Fibroblast of peridontal ligament (primary cell): ENCODE results near the gene PRSS58.

Experiments used
- DNase-seq: peaks from one replicate; pipeline ENCODE4 v3.0.0-alpha.2; 2010; ENCODE audit errors: extremely low read depth

PRSS58 gene

GRCh38 chr7:142257958-142258357 lies at the start of gene PRSS58:
Gene PRSS58 (minus strand): TSS chr7:142258058. CDS start chr7:142257707, 351 bp downstream.
- no peak for DNase-seq

GRCh38 chr7:142307246-142307900 lies 49.5 kb upstream of the PRSS58 start:
- DNase-seq, result no peak

- DNase-seq, result no peak
These were observed 45.8 kb upstream of the PRSS58 start for GRCh38 chr7:142303650-142304049.

GRCh38 chr7:142301923-142302550 lies 44.2 kb upstream of the PRSS58 start:
- peak; percentile 1 for DNase-seq

- no peak for DNase-seq
These were observed 43.4 kb upstream of the PRSS58 start for GRCh38 chr7:142301299-142301698.

GRCh38 chr7:142300689-142301088 lies 42.8 kb upstream of the PRSS58 start:
- DNase-seq, result no peak

GRCh38 chr7:142299237-142299781 lies 41.5 kb upstream of the PRSS58 start:
- DNase-seq, result no peak

GRCh38 chr7:142298627-142299026 lies 40.8 kb upstream of the PRSS58 start:
- no peak for DNase-seq

- DNase-seq, result no peak
These were observed 40.2 kb upstream of the PRSS58 start for GRCh38 chr7:142298009-142298408.

GRCh38 chr7:142280263-142280662 lies 22.4 kb upstream of the PRSS58 start:
- no peak for DNase-seq

GRCh38 chr7:142279601-142280000 lies 21.7 kb upstream of the PRSS58 start:
- DNase-seq, result no peak

- DNase-seq, result no peak
These were observed 17.2 kb upstream of the PRSS58 start for GRCh38 chr7:142275028-142275427.

GRCh38 chr7:142272841-142273240 lies 15.0 kb upstream of the PRSS58 start:
- DNase-seq, result no peak

GRCh38 chr7:142263598-142264380 lies 5.9 kb upstream of the PRSS58 start:
- no peak for DNase-seq

GRCh38 chr7:142250705-142251104 lies 7.2 kb downstream of the PRSS58 start:
- DNase-seq, result no peak

- DNase-seq, result no peak
These were observed 7.9 kb downstream of the PRSS58 start for GRCh38 chr7:142249918-142250317.

- no peak for DNase-seq
These were observed 9.4 kb downstream of the PRSS58 start for GRCh38 chr7:142248166-142249160.

GRCh38 chr7:142243823-142244222 lies 14.0 kb downstream of the PRSS58 start:
- DNase-seq, result no peak

GRCh38 chr7:142240546-142240945 lies 17.3 kb downstream of the PRSS58 start:
- DNase-seq, result no peak

GRCh38 chr7:142231716-142232115 lies 26.1 kb downstream of the PRSS58 start:
- no peak for DNase-seq

- no peak for DNase-seq
These were observed 29.2 kb downstream of the PRSS58 start for GRCh38 chr7:142228537-142229104.
